Uterus (tissue), 2 donors: Measurements from ENCODE around the gene SRSF10.
"Not testable (repeated sequence)": the region's sequence is repeated elsewhere in the genome, so short reads cannot be mapped to it uniquely, and the experiment has no call there.

ENCODE experiments used
- CTCF ChIP-seq, 4 experiments: fragments of 200-600 bp in 2 of 4; fragments of 450-650 bp in 2 of 4; sonication (generic) in 2 of 4; IDR thresholded peaks; one replicate each; pipeline ENCODE4 v1.5.1; 2016 to 2019; ENCODE audit warnings: antibody characterized with exemption in 4 of 4, mild to moderate bottlenecking in 2 of 4, moderate library complexity in 1 of 4
- POLR2A ChIP-seq, 2 donors: fragments of 450-650 bp; IDR thresholded peaks; one replicate each; pipeline ENCODE4 v1.6.1; 2016; ENCODE audit warnings: antibody characterized with exemption in 2 of 2, mild to moderate bottlenecking in 1 of 2, moderate library complexity in 1 of 2

DNA sequence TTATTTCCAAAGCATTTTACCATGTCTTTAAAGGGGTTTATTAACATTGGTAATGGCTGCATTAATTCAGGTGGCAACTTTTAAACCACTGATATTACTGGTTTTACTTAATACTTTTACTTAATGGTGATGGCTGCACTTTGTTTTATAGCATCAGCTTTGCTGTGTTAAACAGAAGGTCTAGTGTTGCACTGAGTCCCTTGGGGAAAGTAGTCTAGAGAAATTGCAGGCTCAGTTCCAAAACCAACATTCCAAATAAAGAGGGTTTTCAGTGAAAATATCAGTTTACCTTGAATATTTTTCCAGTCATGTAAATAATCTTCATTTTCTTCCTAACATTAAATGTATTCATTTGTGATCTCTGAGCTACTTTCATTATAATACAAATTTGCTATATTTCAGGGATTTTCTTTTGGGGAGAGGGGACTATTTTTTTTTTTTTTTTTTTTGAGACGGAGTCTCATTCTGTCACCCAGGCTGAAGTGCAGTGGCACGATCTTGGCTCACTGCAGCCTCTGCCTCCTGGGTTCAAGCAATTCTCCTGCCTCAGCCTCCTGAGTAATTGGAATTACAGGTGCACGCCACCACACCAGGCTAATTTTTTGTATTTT, 28.6 kb upstream of the SRSF10 start:
- not testable (repeated sequence) for TF ChIP-seq CTCF, POLR2A (IDR thresholded peaks at IDR 0.05)
